Measurements from ENCODE around the gene KREMEN1.
"Not testable (repeated sequence)": the region's sequence is repeated elsewhere in the genome, so short reads cannot be mapped to it uniquely, and the experiment has no call there.

Gene KREMEN1

DNA sequence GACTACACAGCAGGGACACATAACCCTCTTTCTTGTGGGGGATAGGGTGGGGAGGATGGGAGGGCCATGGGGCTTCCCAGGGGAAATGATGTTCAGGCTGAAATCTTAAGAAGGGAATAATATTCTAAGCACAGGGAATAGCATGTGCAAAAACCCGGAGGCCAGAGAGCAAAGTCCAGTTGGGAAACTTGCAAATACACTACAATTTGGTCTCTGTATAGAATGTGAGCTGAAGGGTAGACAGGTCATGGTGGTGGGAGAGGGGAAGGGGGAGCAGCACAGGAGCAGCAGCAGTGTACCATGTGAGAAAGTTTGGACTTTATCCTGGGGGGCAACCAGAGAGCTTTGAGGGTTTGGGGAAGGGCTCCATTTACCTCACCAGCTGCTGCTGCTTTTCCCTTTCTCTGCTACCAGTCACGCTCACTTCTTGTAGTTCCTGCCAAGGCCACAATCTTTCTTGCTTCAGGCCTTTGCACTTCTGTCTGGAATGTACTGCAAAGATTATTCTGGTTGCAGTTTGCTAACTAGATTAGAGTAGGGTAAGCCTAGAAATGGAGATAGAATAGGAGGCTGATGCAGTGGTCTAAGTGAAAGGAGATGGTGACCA lies 43.0 kb downstream of the KREMEN1 start:
- DNase-seq (ENCODE audit: low read depth): no peak
- H3K4me3 ChIP-seq (ENCODE audit: low read depth, low read length): no peak overlapping the region
- TF ChIP-seq, protein P1, sequence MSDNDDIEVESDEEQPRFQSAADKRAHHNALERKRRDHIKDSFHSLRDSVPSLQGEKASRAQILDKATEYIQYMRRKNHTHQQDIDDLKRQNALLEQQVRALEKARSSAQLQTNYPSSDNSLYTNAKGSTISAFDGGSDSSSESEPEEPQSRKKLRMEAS (IDR thresholded peaks at IDR 0.05; ENCODE audit: low read depth, low read length): no peak
- TF ChIP-seq, protein P2, sequence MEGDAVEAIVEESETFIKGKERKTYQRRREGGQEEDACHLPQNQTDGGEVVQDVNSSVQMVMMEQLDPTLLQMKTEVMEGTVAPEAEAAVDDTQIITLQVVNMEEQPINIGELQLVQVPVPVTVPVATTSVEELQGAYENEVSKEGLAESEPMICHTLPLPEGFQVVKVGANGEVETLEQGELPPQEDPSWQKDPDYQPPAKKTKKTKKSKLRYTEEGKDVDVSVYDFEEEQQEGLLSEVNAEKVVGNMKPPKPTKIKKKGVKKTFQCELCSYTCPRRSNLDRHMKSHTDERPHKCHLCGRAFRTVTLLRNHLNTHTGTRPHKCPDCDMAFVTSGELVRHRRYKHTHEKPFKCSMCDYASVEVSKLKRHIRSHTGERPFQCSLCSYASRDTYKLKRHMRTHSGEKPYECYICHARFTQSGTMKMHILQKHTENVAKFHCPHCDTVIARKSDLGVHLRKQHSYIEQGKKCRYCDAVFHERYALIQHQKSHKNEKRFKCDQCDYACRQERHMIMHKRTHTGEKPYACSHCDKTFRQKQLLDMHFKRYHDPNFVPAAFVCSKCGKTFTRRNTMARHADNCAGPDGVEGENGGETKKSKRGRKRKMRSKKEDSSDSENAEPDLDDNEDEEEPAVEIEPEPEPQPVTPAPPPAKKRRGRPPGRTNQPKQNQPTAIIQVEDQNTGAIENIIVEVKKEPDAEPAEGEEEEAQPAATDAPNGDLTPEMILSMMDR (IDR thresholded peaks at IDR 0.05; ENCODE audit: low read depth, low read length): no peak
- TF ChIP-seq MYC (IDR thresholded peaks at IDR 0.05; ENCODE audit: low read depth, low read length): no peak
- no peak for TF ChIP-seq POLR2A (IDR thresholded peaks at IDR 0.05; ENCODE audit: extremely low read depth, insufficient read length)

DNA sequence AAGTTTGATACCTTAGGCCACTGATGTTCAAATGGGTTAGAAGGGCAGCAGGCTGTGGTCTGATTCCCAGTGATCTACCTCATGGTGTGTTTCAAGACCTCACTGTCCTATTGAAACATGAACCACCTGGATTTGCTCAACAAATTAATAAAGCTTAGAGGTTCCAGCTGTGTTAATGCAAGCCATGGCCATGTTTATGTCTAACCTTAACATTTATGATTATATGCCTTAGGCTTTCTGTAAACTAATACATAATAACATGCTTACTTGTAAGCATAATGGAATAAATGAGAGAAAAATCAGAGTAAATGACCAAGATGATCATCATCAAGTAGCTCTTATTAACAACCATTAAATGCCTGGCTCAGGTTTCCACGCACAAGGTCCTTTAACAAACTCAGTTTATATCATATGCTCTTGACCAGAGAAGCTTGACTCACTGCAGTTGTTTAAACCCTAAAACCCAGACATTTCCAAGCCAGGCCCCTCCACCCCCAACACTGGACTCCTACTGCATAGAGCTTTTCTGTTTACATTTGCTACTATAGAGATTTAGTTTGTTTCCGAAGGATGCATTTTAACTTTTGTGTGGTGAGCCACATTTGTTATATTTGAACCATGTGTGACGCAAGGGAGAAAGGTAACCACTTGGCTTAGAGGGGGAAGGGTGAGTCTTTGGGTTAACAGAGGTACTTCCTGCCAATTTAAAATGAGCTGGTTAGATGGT lies 43.7 kb downstream of the KREMEN1 start:
- peak; percentile 42 for DNase-seq (ENCODE audit: low read depth)
- H3K4me3 ChIP-seq (ENCODE audit: low read depth, low read length): no peak overlapping the region

DNA sequence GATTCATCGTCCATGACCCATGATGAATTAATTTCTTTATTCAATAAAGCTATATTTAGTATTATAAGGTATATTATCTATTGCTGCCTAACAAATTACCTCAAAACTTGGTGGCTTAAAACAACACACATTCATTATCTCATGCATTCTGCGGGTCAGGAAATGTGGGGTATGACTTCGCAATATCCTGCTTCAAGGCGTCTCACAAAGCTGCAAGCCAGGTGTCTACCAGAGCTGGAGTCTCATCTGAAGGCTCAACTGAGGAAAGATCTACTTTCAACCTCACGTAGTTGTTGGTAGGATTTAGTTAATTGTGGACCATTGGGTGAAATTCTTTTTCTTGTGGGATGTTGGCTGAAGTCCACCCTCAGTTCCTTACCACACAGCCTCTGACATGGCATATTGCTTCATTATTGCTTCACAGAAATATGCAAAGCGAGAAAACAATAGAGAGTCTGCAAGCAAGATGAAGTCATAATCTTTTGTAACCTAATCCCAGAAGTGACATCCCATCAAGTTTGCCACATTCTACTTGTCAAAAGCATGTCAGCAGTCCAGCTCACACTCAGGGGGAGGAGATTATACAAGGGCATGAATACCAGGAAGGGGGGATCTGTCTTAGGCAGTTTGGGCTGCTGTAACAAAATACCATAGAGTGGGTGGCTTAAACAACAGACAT lies 45.1 kb downstream of the KREMEN1 start:
- DNase-seq (ENCODE audit: low read depth): peak; percentile 82
- H3K4me3 ChIP-seq (ENCODE audit: low read depth, low read length): no peak overlapping the region
- TF ChIP-seq, protein P2 (IDR thresholded peaks at IDR 0.05; ENCODE audit: low read depth, low read length): no peak
- TF ChIP-seq MYC (IDR thresholded peaks at IDR 0.05; ENCODE audit: low read depth, low read length) (no peak), POLR2A (IDR thresholded peaks at IDR 0.05; ENCODE audit: extremely low read depth, insufficient read length) (no peak)
- TF ChIP-seq, protein P1 (IDR thresholded peaks at IDR 0.05; ENCODE audit: low read depth, low read length): no peak

More for the DNA sequence above, 43.7 kb downstream of the KREMEN1 start:
- TF ChIP-seq, protein P1 (IDR thresholded peaks at IDR 0.05; ENCODE audit: low read depth, low read length): no peak
- TF ChIP-seq, protein P2 (IDR thresholded peaks at IDR 0.05; ENCODE audit: low read depth, low read length): no peak
- TF ChIP-seq POLR2A (IDR thresholded peaks at IDR 0.05; ENCODE audit: extremely low read depth, insufficient read length) (no peak), MYC (IDR thresholded peaks at IDR 0.05; ENCODE audit: low read depth, low read length) (no peak)

DNA sequence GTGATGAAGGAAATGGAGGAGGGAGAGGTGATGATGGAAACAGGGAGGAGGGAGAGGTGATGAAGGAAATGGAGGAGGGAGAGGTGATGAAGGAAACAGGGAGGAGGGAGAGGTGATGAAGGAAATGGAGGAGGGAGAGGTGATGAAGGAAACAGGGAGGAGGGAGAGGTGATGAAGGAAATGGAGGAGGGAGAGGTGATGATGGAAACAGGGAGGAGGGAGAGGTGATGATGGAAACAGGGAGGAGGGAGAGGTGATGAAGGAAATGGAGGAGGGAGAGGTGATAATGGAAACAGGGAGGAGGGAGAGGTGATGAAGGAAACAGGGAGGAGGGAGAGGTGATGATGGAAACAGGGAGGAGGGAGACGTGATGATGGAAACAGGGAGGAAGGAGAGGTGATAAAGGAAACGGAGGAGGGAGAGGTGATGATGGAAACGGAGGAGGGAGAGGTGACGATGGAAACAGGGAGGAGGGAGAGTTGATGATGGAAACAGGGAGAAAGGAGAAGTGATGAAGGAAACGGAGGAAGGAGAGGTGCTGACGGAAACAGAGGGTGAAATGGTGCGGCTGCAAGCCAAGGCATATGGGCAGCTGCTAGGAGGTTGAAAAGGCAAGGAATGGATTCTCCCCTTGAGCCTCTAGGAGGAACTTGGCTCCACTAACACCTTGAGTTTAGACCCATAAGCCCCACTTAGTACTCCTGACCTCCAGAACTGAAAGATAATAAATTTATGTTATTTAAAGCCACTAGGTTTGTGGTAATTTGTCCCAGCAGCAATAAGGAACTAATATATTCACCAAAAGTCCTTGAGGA lies 47.5 kb downstream of the KREMEN1 start:
- H3K4me3 ChIP-seq (ENCODE audit: low read depth, low read length): not testable (repeated sequence)
- peak; percentile 14 for DNase-seq (ENCODE audit: low read depth)

DNA sequence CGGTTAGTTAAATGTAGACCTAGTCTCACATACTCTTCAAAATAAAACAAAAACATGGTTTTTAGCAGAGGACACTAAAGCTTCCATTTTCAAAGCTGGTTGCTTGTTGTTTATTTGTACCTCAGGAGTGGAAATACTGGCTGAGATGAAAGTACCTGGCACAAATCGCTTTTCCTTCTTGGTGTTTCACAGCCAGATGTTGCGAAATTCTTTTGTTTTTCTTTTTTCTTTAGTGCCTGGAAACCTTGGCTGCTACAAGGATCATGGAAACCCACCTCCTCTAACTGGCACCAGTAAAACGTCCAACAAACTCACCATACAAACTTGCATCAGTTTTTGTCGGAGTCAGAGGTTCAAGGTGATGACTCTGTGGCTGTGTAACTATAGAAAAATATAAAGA lies 48.3 kb downstream of the KREMEN1 start:
- H3K4me3 ChIP-seq (ENCODE audit: low read depth, low read length): no peak overlapping the region
- no peak for DNase-seq (ENCODE audit: low read depth)
- TF ChIP-seq MYC (IDR thresholded peaks at IDR 0.05; ENCODE audit: low read depth, low read length) (no peak), POLR2A (IDR thresholded peaks at IDR 0.05; ENCODE audit: extremely low read depth, insufficient read length) (no peak)
- TF ChIP-seq, protein P1 (IDR thresholded peaks at IDR 0.05; ENCODE audit: low read depth, low read length): no peak
- TF ChIP-seq, protein P2 (IDR thresholded peaks at IDR 0.05; ENCODE audit: low read depth, low read length): no peak

Data from NB4 (cell line).